T-helper 1 cell (primary cell): ENCODE measurements around the gene EIPR1.

Source experiments
- DNase-seq, 5 donors: peaks; one replicate each; pipeline ENCODE4 v3.0.0-alpha.2; 2012 to 2020
- total RNA-seq, 4 donors: gene quantifications; one replicate each; lab custom pipeline; 2026; lab: John Stamatoyannopoulos, UW

The EIPR1 gene
- total RNA-seq = 18.7 to 23.2 (median 20.3) reads per million in 4 donors

DNA sequence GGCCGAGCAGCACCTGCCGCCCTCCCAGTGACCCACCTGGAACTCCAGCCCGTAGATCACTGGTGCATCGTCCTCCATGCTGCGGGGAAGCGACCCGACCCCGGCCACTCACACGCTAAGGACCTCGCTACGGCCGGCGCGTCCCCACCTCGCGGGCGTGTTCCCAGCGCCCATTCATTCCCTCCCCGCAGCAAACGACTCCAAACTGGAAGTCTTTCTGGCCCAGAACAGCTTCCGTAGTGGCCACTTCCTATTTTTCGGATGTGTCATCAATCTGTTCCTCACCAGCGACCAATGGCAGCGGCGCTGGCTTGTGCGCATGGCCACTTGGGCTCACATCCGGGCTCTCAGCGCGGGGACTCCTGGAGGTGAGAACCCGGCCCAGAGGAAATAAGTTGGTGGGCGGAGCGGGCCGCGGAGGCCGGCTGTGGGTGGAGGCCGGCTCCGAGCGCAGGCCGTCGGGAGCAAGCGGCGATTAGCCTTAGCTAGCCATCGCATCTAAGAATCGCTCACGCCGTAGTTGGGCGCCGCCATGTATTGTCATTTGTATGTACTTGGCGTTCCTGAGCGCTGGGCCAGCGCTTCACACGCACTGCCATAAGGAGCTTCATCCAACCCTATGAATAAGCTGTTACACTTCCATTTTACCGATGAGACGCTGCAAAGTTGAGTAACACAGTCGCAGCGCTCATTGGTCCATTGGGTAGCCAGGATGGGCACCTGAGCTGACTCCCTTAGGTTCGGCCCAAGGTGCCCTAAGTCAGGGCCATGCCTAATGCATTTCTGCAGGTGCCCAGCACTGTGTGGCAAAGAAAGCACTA, at the start of gene EIPR1:
EIPR1 (minus strand) TSS at position 207 of the 821 bp plus-strand sequence; CDS start at position 78, 129 bp downstream.
- DNase-seq = peak; percentile 89 to 97 (median 94)

GRCh38 chr2:3427272-3427671, 49.7 kb upstream of the EIPR1 start:
- no peak for DNase-seq

DNA sequence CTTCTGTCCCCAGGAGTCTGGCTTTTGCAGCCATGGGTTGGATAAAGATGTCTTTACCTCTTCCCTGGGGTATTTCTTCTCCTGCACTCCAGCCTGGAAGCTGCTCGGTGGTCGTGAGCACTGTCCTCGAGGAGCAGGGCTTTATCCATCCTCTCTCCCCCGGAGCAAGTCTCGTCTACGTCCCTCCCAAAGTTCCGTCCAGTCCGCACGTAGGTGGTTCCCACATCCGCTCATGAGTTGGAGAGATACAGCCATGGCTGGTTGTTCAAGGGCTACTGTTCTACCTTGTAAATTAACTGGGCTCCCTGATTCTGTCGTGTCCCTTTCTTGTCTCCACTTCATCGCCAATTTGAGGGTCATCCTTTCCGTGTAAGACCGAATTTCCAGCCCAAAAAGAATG, 49.0 kb upstream of the EIPR1 start:
- DNase-seq = no peak

- DNase-seq = no peak
These were observed 46.7 kb upstream of the EIPR1 start for GRCh38 chr2:3424171-3424795.

- DNase-seq = peak; percentile 39 to 62 (median 46)
These were observed 46.0 kb upstream of the EIPR1 start for GRCh38 chr2:3423492-3424170.

- no peak for DNase-seq
These were observed 44.7 kb upstream of the EIPR1 start for GRCh38 chr2:3422161-3422779.

DNA sequence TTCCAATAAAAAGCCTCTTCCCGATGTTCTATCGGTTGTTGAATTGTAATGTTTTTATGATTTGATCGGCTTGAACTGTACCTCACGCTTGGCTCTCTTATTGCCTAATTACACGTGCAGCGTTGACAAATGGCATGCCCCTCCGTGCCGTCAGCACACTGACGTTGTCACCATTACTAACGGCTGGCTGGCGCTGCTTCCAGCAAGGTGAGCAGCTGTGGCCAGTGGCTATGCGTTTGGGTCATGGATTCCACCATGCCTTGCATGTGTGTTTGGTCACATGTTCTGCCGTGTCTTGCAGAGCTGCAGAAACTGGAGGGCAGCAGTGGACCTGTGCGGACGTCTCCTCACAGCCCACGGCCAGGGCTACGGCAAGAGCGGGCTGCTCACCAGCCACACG, 44.0 kb upstream of the EIPR1 start:
- DNase-seq = no peak

DNA sequence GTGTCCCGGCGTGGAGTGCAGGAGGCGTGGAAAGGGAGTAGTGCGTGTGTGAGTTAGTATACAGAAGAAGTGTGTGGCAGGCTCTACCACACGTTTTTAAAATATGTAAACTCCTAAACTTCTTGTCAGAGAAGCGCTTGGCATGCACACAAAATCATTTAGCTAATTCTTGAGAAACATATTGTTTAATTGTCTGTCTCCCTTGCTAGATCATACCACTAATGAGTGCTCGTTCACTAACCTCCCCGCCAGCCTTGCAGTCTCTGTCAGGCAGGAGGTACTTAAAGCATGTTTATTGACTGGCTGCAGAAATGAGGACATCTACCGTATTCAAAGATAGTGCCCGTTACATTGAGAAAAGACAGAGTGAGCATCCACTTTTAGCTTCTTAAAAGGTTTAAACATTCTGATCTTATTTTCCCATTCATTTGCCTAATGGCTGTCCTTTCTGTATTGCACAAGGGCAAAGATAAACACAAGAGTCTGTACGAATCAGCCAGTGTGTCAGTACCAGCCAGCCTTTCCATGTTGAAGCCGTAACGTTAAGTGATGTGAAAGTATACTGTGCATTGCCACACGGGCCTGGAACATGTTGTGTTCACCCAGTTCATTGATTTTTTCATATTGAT, 43.3 kb upstream of the EIPR1 start:
- no peak for DNase-seq

DNA sequence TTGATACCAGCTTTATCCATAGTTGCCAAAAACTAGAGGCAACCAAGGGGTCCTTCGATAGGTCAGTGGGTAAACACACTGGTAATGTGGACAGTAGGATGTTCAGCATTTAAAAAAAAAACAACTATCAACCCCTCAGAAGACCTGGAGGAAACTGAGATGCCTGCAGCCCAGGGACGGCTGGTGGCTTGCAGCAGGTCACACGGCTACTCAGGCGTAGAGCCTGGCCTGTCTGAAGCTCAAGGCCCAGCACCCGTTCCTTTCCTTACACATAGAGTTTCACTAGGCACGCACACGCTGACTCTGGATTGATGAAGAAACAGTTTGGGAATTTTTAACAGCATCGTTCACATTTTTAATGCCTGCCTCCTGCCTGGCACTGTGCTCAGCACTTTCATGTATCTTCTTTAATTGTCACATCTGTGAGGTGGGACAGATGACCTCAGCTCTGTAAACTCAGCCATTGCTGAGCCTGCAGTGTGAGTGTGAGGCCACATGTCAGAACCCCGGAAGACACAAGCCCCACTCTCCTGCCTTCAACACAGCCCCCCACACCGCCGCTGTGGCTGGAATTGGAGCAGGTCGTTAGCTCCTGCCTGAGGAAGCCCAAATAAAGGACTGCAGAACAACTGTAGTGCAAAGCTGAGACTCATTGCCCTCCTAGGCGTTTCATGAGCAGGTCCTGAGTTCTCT, 42.6 kb upstream of the EIPR1 start:
- DNase-seq = no peak

DNA sequence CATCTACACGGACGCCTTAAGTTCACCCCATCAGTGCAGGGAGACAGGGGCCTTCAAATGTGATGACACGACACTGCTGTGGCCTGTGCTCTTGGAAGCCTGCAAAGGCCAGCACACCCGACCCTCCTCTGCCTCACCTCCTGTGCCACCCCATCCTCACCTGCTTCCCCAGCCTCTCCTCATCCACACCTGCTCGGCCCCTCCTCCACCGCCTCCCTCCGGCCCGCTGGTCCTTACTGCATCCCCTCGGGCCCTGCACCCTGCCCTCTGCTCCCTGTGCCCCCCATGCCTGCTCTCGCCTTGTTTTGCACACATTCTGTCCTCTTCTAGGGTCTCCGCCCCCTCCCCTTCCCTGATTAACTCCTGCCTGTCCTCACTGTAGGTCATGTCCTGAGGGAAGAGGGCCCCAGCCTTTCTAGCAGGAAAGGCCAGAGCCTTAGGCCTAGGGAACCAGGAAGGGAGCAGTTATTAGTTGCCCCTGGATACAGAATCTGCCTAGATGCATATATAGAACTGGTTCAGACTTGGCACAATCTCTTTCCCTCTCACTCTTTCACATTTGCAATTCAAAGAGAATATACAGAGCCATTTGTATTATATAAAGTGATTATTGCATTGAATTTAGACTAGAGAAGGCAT, 41.3 kb upstream of the EIPR1 start:
- no peak for DNase-seq

- no peak for DNase-seq
These were observed 36.7 kb upstream of the EIPR1 start for GRCh38 chr2:3414133-3414860.

GRCh38 chr2:3413697-3414096, 36.1 kb upstream of the EIPR1 start:
- DNase-seq = no peak

DNA sequence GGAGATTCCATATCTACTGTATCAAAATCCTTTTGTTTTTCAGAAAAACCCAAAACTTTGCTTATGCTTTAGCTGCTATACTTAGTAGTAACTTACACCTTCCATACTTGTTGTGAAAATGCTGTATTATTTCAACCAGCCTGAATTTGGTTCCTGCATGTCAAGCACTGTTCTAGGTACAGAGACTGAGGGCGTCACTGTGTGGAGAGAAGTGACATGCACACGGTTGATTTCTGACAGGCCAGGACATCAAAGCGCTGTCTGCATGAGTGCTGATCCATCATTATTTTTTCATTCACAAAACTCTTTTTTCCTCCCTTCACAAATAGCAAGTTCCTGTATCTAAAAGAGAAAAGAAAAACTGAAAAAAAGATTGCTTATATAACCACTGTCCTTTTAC, 33.5 kb upstream of the EIPR1 start:
- no peak for DNase-seq

GRCh38 chr2:3409627-3410170, 32.1 kb upstream of the EIPR1 start:
- no peak for DNase-seq

GRCh38 chr2:3408781-3409180, 31.2 kb upstream of the EIPR1 start:
- no peak for DNase-seq

- DNase-seq = no peak
These were observed 28.9 kb upstream of the EIPR1 start for GRCh38 chr2:3406501-3406900.

DNA sequence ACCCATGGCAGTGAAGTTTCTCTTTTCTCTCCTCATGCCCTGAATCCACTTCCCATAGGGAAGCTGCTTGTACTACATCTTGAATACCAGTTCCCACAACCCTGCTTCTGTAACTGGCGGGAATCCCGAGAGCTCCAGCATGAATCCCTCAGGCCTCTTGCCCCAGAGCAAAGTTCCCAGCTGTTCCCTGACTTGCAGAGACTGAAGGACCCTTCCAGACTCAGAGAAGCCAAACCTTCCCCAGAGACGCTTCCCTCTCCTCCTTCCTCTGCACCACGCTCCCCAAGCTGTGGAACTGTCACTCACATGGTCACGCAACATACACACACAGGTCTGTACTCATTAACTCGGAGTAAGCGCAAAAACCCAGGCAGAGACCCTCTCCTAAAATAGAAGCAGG, 28.3 kb upstream of the EIPR1 start:
- no peak for DNase-seq

DNA sequence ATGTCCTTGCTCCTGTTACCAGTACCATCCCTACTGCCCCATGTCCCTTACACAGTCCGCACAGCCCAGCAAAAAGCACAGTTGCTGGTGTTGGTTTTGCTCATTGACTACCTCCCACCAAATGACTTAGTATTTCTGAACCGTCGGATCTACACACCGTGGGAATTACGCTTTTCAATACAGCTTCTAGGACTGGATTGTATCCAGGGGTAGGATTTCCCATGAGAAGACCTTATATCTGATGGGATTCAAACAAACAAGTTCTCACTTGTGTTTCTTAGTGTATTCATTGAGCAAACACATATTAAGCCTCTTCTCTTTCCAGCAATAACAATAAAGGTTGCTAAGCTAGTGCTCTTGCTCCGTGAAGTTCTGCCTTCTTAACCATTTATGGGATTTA, 27.7 kb upstream of the EIPR1 start:
- no peak for DNase-seq

GRCh38 chr2:3404349-3404894, 26.8 kb upstream of the EIPR1 start:
- no peak for DNase-seq
